ENCODE data around the gene CDKAL1. TPM values are rescaled to one million over a fixed set of nuclear protein-coding genes. Genes with fewer than 3 reads are reported as not detected.

CDKAL1 gene
- total RNA-seq, 1 experiment from 2014 or later, result 24.4 TPM

- DNase-seq, result no peak
- no peak overlapping the region for H3K4me3 ChIP-seq (ENCODE audit: insufficient read depth, low read depth, low read length)
- H3K27me3 ChIP-seq (ENCODE audit: control insufficient read depth, insufficient read depth, low read length), result no peaks in the 10 kb centered on the region
- H3K36me3 ChIP-seq (replicated peaks; ENCODE audit: control insufficient read depth, insufficient read depth, low read length), result no peaks in the 10 kb centered on the region
These were observed 305.4 kb downstream of the CDKAL1 start for GRCh38 chr6:20839630-20840029.

GRCh38 chr6:20840675-20841074 lies 306.4 kb downstream of the CDKAL1 start:
- H3K4me3 ChIP-seq (ENCODE audit: insufficient read depth, low read depth, low read length), result no peak overlapping the region
- H3K27me3 ChIP-seq (ENCODE audit: control insufficient read depth, insufficient read depth, low read length), result no peaks in the 10 kb centered on the region
- no peak for DNase-seq
- no peaks in the 10 kb centered on the region for H3K36me3 ChIP-seq (replicated peaks; ENCODE audit: control insufficient read depth, insufficient read depth, low read length)

GRCh38 chr6:20841806-20842205 lies 307.5 kb downstream of the CDKAL1 start:
- DNase-seq, result no peak
- Histone ChIP-seq H3K27me3 (ENCODE audit: control insufficient read depth, insufficient read depth, low read length) (no peaks in the 10 kb centered on the region), H3K36me3 (replicated peaks; ENCODE audit: control insufficient read depth, insufficient read depth, low read length) (no peaks in the 10 kb centered on the region), H3K4me3 (ENCODE audit: insufficient read depth, low read depth, low read length) (no peak overlapping the region)

GRCh38 chr6:20845592-20845991 lies 311.3 kb downstream of the CDKAL1 start:
- DNase-seq, result no peak
- H3K36me3 ChIP-seq (replicated peaks; ENCODE audit: control insufficient read depth, insufficient read depth, low read length), result no peaks in the 10 kb centered on the region
- H3K4me3 ChIP-seq (ENCODE audit: insufficient read depth, low read depth, low read length), result no peak overlapping the region
- H3K27me3 ChIP-seq (ENCODE audit: control insufficient read depth, insufficient read depth, low read length), result no peaks in the 10 kb centered on the region

- no peak for DNase-seq
- H3K27me3 ChIP-seq (ENCODE audit: control insufficient read depth, insufficient read depth, low read length), result no peaks in the 10 kb centered on the region
- H3K4me3 ChIP-seq (ENCODE audit: insufficient read depth, low read depth, low read length), result no peak overlapping the region
- no peaks in the 10 kb centered on the region for H3K36me3 ChIP-seq (replicated peaks; ENCODE audit: control insufficient read depth, insufficient read depth, low read length)
These were observed 312.4 kb downstream of the CDKAL1 start for GRCh38 chr6:20846602-20847028.

GRCh38 chr6:20847904-20848303 lies 313.6 kb downstream of the CDKAL1 start:
- Histone ChIP-seq H3K36me3 (replicated peaks; ENCODE audit: control insufficient read depth, insufficient read depth, low read length) (no peaks in the 10 kb centered on the region), H3K27me3 (ENCODE audit: control insufficient read depth, insufficient read depth, low read length) (no peaks in the 10 kb centered on the region), H3K4me3 (ENCODE audit: insufficient read depth, low read depth, low read length) (no peak overlapping the region)
- DNase-seq, result no peak

- H3K27me3 ChIP-seq (ENCODE audit: control insufficient read depth, insufficient read depth, low read length), result no peaks in the 10 kb centered on the region
- no peak overlapping the region for H3K4me3 ChIP-seq (ENCODE audit: insufficient read depth, low read depth, low read length)
- H3K36me3 ChIP-seq (replicated peaks; ENCODE audit: control insufficient read depth, insufficient read depth, low read length), result no peaks in the 10 kb centered on the region
- DNase-seq, result no peak
These were observed 316.6 kb downstream of the CDKAL1 start for GRCh38 chr6:20850686-20851416.

GRCh38 chr6:20851795-20852194 lies 317.5 kb downstream of the CDKAL1 start:
- H3K36me3 ChIP-seq (replicated peaks; ENCODE audit: control insufficient read depth, insufficient read depth, low read length), result no peaks in the 10 kb centered on the region
- no peaks in the 10 kb centered on the region for H3K27me3 ChIP-seq (ENCODE audit: control insufficient read depth, insufficient read depth, low read length)
- DNase-seq, result no peak
- H3K4me3 ChIP-seq (ENCODE audit: insufficient read depth, low read depth, low read length), result no peak overlapping the region

- Histone ChIP-seq H3K4me3 (ENCODE audit: insufficient read depth, low read depth, low read length) (no peak overlapping the region), H3K36me3 (replicated peaks; ENCODE audit: control insufficient read depth, insufficient read depth, low read length) (no peaks in the 10 kb centered on the region), H3K27me3 (ENCODE audit: control insufficient read depth, insufficient read depth, low read length) (no peaks in the 10 kb centered on the region)
- no peak for DNase-seq
These were observed 319.6 kb downstream of the CDKAL1 start for GRCh38 chr6:20853828-20854227.

- H3K4me3 ChIP-seq (ENCODE audit: insufficient read depth, low read depth, low read length), result no peak overlapping the region
- DNase-seq, result no peak
- no peaks in the 10 kb centered on the region for H3K27me3 ChIP-seq (ENCODE audit: control insufficient read depth, insufficient read depth, low read length)
These were observed 322.5 kb downstream of the CDKAL1 start for GRCh38 chr6:20856681-20857288.

GRCh38 chr6:20861481-20861880 lies 327.2 kb downstream of the CDKAL1 start:
- no peaks in the 10 kb centered on the region for H3K36me3 ChIP-seq (replicated peaks; ENCODE audit: control insufficient read depth, insufficient read depth, low read length)
- no peak for DNase-seq
- H3K27me3 ChIP-seq (ENCODE audit: control insufficient read depth, insufficient read depth, low read length), result no peaks in the 10 kb centered on the region
- H3K4me3 ChIP-seq (ENCODE audit: insufficient read depth, low read depth, low read length), result no peak overlapping the region

More at GRCh38 chr6:20856681-20857288, 322.5 kb downstream of the CDKAL1 start:
- no peaks in the 10 kb centered on the region for H3K36me3 ChIP-seq (replicated peaks; ENCODE audit: control insufficient read depth, insufficient read depth, low read length)

- Histone ChIP-seq H3K36me3 (replicated peaks; ENCODE audit: control insufficient read depth, insufficient read depth, low read length) (no peaks in the 10 kb centered on the region), H3K27me3 (ENCODE audit: control insufficient read depth, insufficient read depth, low read length) (no peaks in the 10 kb centered on the region), H3K4me3 (ENCODE audit: insufficient read depth, low read depth, low read length) (no peak overlapping the region)
- DNase-seq, result no peak
These were observed 331.8 kb downstream of the CDKAL1 start for GRCh38 chr6:20866036-20866435.

- no peak for DNase-seq
- Histone ChIP-seq H3K4me3 (ENCODE audit: insufficient read depth, low read depth, low read length) (no peak overlapping the region), H3K36me3 (replicated peaks; ENCODE audit: control insufficient read depth, insufficient read depth, low read length) (no peaks in the 10 kb centered on the region), H3K27me3 (ENCODE audit: control insufficient read depth, insufficient read depth, low read length) (no peaks in the 10 kb centered on the region)
These were observed 332.9 kb downstream of the CDKAL1 start for GRCh38 chr6:20866935-20867703.

- H3K4me3 ChIP-seq (ENCODE audit: insufficient read depth, low read depth, low read length), result no peak overlapping the region
- H3K36me3 ChIP-seq (replicated peaks; ENCODE audit: control insufficient read depth, insufficient read depth, low read length), result no peaks in the 10 kb centered on the region
- peak; percentile 26 for DNase-seq
- H3K27me3 ChIP-seq (ENCODE audit: control insufficient read depth, insufficient read depth, low read length), result no peaks in the 10 kb centered on the region
These were observed 334.3 kb downstream of the CDKAL1 start for GRCh38 chr6:20868397-20869096.

Measured in H7 (cell line).